NCI-H446 treated with DMSO at 0.1 percent for 48 hours (cell line): ENCODE data around the gene ABCC6.
"Not testable (repeated sequence)": the region's sequence is repeated elsewhere in the genome, so short reads cannot be mapped to it uniquely, and the experiment has no call there.

Experiments used
- DNase-seq: peaks from one replicate; lab custom pipeline; 2025; lab: John Stamatoyannopoulos, UW

Gene ABCC6

GRCh38 chr16:16190546-16190945, 32.7 kb downstream of the ABCC6 start:
- DNase-seq = no peak

- DNase-seq = no peak
Measured at GRCh38 chr16:16189842-16190241, 33.5 kb downstream of the ABCC6 start.

DNA sequence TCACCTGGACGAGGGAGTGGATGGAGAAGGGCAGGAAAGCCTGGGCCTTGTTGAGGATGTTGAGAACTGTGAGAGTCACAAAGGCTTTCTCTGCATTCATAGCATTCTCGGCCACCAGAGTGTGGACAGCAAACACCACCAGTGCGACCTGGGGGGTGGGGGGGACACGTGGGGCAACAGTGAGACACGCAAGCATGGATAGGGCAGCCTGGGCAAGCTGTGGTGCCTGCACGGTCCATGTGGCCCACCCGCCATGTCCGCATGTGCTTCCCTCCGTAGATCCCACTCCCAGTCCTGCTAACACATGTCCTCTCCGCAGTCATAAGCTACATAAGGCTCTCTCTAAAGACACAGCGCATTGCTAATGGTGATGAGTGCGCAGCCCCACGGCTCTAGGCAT, 34.5 kb downstream of the ABCC6 start:
- DNase-seq = no peak

- DNase-seq = no peak
Measured at GRCh38 chr16:16186820-16187219, 36.5 kb downstream of the ABCC6 start.

DNA sequence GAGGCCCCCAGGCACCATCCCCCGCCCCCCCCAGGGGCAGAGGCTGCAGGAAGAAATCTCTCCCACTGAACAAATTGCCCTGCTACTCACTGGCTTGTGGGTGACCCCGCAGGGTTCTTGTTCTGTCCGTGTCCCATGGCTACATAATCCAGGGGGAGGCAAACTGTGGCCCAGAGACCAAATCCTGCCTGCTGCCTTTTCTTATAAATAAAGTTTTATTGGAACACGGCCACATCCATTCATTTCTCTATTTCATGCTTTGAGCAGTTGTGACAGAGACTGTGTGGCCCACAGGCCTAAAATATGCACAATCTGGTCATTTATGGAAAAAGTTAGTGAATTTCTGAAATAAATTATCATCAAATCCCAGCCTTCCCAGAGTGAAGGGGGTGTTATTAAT, 38.2 kb downstream of the ABCC6 start:
- no peak for DNase-seq

DNA sequence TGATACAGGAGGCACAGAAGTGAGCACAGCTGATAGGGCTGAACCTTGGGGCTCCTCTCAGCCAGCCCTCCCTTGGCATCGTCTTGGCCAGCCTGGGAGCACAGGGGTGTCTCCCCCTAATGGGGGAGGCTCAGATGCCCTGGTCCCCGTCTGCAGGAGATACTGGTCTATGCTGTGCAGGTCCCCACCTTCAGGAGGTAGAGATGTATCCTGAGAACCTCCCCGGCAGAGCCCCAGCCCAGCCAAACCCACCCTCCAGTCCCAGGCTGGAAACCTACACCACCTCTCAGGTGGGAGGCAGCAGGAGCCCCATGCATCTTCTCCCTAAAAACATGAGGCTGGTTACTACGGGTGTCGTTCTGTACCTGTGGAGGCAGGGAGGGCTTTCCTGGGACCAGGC, 38.7 kb downstream of the ABCC6 start:
- no peak for DNase-seq

- no peak for DNase-seq
Measured at GRCh38 chr16:16183562-16183961, 39.7 kb downstream of the ABCC6 start.

DNA sequence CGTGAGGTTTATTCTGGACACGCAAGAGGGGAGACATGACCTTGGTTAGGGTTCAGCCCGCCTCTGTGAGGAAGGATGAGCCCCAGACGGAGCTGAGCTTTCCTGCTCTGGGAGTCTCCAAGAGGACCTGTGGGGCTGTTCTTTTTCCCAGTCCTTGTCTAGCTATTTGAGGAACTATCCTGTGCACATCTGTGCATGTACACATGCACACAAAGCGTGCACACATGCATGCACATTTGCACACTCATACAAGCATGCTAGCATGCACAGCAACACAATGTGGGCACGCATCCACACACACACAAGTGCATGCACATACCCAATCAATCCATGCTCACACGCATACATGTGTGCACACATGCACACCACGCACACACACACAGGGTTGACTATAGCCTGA, 40.4 kb downstream of the ABCC6 start:
- DNase-seq = no peak

DNA sequence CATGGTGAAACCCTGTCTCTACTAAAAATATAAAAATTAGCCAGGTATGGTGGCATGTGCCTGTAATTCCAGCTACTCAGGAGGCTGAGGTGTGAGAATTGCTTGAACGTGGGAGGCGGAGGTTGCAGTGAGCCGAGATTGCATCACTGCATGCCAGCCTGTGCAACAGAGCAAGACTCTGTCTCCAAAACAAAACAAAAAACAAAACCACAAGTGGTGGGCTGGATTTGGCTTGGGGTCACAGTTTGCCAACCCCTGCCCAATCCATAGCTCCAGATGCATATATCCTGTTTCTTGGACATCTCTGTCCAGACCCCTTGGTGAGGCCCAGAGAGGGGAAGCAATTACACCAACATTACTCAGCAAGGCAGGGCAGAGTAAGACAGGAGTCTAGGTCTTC, 41.5 kb downstream of the ABCC6 start:
- not testable (repeated sequence) for DNase-seq

DNA sequence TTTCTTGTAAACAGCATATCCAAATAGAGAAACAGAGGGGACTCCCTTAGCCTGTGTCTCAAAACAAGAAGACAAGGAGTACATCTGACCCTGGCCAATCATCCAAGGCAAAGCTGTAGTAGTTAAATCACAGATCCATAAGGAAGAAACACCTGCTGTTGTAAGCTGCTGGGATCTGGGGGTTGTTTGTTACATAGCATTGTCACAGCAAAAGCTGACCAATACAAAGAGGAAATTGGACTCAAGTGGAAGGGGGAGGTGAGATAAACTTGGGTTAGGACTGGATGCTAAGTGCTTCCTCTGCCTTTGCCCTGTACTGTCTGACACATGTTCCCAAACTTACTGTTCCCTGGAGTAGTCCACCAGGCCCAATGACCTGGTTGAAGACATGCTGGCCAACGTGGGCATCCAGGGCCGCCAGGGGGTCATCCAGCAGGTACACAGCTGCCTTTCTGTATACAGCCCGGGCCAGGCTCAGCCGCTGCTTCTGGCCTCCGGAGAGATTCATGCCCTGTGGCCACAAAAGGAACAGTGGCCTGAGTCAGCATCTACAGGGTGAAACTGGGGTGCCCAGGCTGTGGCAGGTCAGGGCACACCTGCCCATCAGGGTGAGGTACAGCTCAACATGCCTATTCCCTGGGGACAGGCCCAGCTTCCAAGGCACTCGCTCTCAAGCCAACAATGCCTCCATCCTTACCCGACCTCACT, 44.7 kb downstream of the ABCC6 start:
- no peak for DNase-seq

GRCh38 chr16:16176328-16176727, 47.0 kb downstream of the ABCC6 start:
- no peak for DNase-seq

- DNase-seq = no peak
Measured at GRCh38 chr16:16175296-16175695, 48.0 kb downstream of the ABCC6 start.

DNA sequence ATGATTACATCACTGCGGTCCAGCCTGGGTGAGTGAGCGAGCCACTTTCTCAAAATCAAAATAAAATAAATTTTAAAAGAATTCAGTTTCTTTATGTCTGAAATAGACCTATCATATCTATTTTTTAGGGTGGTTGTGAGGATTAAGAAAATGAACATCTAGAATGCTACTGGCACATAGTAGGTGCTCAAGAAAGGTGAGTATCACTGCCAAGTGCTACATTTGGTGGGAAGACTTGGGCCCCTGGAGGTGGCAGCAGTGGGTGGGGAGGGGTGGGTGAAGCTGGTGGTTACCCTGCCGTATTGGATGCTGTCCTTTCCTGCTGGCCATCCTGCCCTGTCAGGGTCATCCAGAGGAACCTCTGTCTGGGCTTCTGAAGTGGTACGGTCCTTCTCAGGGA, 50.3 kb downstream of the ABCC6 start:
- no peak for DNase-seq

GRCh38 chr16:16171332-16171919, 51.9 kb downstream of the ABCC6 start:
- DNase-seq = no peak

DNA sequence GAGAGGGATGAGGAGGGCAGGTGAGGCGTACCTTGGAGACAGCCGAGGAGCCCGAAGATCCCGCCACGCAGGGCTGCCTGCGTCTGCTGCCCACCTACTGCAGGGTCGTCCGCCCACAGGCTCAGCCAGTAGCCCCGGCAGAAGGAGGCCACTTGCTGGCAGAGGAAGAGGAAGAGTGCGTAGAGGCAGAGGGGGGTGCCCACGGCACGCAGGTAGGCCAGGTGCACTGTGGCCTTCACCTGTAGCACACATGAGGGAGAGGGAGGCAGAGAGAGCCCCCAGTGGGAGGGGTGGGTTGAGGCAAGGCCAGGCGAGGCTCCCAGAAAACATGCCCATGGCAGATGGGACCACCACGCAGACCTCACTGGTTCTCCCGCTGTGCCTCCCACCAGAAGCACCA, 53.7 kb downstream of the ABCC6 start:
- DNase-seq = no peak

- no peak for DNase-seq
Measured at GRCh38 chr16:16168431-16168830, 54.9 kb downstream of the ABCC6 start.

- DNase-seq = no peak
Measured at GRCh38 chr16:16167927-16168326, 55.4 kb downstream of the ABCC6 start.

DNA sequence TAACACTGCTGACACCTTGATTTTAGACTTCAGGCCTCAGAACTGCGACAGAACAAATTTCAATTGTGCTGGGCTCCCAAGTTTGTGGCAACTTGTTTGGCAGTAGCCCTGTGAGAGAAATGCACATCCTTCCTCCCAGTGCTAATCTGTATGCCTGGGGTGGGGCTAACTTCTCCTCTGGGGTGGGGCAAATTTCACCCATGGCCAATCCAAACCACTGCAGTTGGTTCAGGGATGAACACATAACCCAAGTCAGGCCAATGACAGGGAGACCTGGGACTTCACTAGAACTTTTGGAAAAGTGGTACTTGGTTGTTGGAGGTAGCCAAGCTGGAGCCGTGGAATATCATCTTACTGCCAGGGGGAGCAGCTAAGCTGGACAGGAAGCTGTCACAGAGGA, 56.3 kb downstream of the ABCC6 start:
- DNase-seq = no peak

- DNase-seq = no peak
Measured at GRCh38 chr16:16166085-16166484, 57.2 kb downstream of the ABCC6 start.

DNA sequence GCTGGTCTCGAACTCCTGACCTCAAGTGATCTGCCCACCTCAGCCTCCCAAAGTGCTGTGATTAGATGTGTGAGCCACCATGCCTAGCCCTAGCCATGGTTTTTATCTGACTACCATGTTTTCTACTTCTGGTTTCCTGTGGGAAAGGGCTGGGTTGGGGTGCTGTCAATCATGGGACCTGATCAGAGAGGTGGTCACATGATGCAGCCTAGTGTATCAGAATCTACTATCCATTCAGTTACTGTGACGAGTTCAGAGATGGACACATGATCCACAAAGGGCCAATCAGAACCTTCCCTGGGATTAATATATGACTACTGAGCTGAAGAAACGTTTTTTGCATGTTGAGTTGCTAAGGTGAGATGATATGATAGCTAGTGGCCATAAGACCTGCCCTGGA, 59.1 kb downstream of the ABCC6 start:
- DNase-seq = no peak

DNA sequence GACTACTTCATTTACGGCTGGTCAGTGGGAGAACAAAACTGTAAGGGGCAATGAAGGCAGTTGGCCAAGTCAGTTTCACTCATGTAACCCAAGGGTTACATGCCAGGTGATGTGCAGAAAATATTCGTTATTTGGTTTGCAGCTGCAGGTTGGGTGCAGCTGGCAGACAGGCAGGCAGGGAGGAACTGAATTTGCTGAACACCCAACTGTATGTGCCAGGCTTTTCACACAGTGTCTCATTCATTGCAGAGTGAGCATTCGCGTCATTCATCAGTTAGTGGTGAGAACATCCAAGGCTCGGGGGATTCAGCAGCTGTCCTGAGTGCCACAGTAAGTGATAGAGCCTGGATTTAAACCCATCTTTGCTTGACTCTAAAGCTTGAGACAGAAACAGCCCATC, 59.7 kb downstream of the ABCC6 start:
- no peak for DNase-seq

GRCh38 chr16:16163109-16163508, 60.2 kb downstream of the ABCC6 start:
- DNase-seq = no peak

DNA sequence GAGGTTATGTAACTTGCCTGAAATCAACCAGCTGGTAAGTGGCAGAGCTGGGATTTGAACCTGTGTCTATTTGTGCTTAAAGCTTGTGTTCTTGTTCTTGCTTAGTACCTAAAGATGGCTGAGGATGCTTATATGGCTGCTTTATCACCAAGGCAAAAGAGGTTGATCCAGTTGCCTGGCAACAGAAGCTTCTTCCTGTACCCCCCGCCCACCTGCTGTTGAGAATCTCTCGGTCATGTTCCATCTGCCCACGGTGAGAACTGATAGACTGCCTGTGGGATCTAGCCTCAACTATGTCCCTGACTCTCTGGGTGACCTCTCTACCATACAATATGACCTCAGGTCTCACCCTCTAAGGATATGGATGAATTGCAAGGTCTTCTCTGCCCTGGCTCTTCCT, 60.7 kb downstream of the ABCC6 start:
- DNase-seq = no peak

DNA sequence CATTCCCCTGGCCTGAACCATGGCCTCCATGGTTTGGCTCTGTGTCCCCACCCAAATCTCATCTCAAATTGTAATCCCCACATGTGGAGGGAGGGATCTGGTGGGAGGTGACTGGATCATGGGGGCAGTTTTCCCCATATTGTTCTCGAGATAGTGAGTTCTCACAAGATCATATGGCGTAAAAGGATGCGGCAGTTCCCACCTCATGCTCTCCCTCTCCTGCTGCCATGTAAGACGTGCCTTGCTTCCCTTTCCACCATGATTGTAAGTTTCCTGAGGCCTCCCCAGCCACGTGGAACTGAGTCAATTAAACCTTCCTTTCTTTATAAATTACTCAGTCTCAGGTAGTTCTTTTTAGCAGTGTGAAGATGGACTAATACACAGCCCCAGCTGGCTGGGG, 61.5 kb downstream of the ABCC6 start:
- DNase-seq = not testable (repeated sequence)
